K562 (cell line): ENCODE measurements around the gene LMAN1L. TPM values are rescaled to one million over a fixed set of nuclear protein-coding genes. Genes with fewer than 3 reads are reported as not detected.

Source experiments
- BHLHE40 ChIP-seq: IDR thresholded peaks from 2 replicates; pipeline ENCODE4 v1.6.1; 2011; ENCODE audit warnings: low read length, improper control_type of control experiment
- CEBPB ChIP-seq: fragments of 450-650 bp; IDR thresholded peaks from 2 replicates; pipeline ENCODE4 v1.6.1; 2016; ENCODE audit warnings: missing genetic modification characterization, missing compliant biosample characterization
- CREB3L1 ChIP-seq: fragments of 450-650 bp; IDR thresholded peaks from 2 replicates; pipeline ENCODE4 v1.6.1; 2014; ENCODE audit warnings: low read depth, mild to moderate bottlenecking, moderate library complexity, borderline replicate concordance
- CTCF ChIP-seq, 3 experiments: IDR thresholded peaks in 2 of 3; conservative IDR thresholded peaks in 1 of 3; 2 replicates each; pipeline ENCODE4 v1.5.1; 2011 to 2012; ENCODE audit warnings: low read length in 3 of 3, mild to moderate bottlenecking in 3 of 3, control low read depth in 2 of 3, improper control_type of control experiment in 1 of 3, inconsistent platforms in 1 of 3, low read depth in 1 of 3, mixed read lengths in 1 of 3, moderate library complexity in 1 of 3; ENCODE audit not compliant: insufficient read depth in 2 of 3
- E2F3 ChIP-seq: fragments of 250-450 bp; sonication (Bioruptor Pico); IDR thresholded peaks from 2 replicates; pipeline ENCODE4 v1.4.0; 2020; ENCODE audit warnings: mild to moderate bottlenecking
- ELF4 ChIP-seq: fragments of 450-650 bp; formaldehyde crosslinking; IDR thresholded peaks from 2 replicates; pipeline ENCODE4 v1.4.0; 2022; ENCODE audit warnings: missing genetic modification characterization
- GATAD2A ChIP-seq: fragments of 450-650 bp; IDR thresholded peaks from 2 replicates; pipeline ENCODE4 v1.6.1; 2017
- GTF2F1 ChIP-seq: IDR thresholded peaks from 2 replicates; pipeline ENCODE4 v1.6.1; 2011; ENCODE audit warnings: low read depth, low read length, improper control_type of control experiment
- KLF13 ChIP-seq: fragments of 450-650 bp; IDR thresholded peaks from 2 replicates; pipeline ENCODE4 v1.6.1; 2016; ENCODE audit warnings: missing genetic modification characterization, low read depth, mild to moderate bottlenecking, missing compliant biosample characterization, moderate library complexity, borderline replicate concordance
- MED1 ChIP-seq: sonication (generic); formaldehyde crosslinking; IDR thresholded peaks from 2 replicates; pipeline ENCODE4 v1.8.1; 2023; ENCODE audit warnings: missing genetic modification reagents, borderline replicate concordance
- MTF1 ChIP-seq: fragments of 250-450 bp; sonication (Bioruptor Pico); IDR thresholded peaks from 2 replicates; pipeline ENCODE4 v1.9.0; 2021; ENCODE audit warnings: moderate library complexity, mild to moderate bottlenecking, inconsistent platforms, borderline replicate concordance
- POLR2A ChIP-seq: fragments of 450-650 bp; conservative IDR thresholded peaks from 2 replicates; pipeline ENCODE4 v1.6.1; 2016
- PTBP1 ChIP-seq: fragments of 200-400 bp; formaldehyde crosslinking; IDR thresholded peaks from 2 replicates; pipeline ENCODE4 v1.6.1; 2017; ENCODE audit warnings: low read depth, low read length
- RBM39 ChIP-seq: fragments of 200-400 bp; formaldehyde crosslinking; optimal IDR thresholded peaks from 2 replicates; pipeline ENCODE3; 2018; ENCODE audit warnings: low read depth, low read length
- RNF2 ChIP-seq: sonication (generic); IDR thresholded peaks from 2 replicates; pipeline ENCODE4 v1.6.1; 2016
- SETDB1 ChIP-seq: IDR thresholded peaks from one replicate; pipeline ENCODE4 v1.6.1; 2012; ENCODE audit warnings: low read length, control low read depth, inconsistent platforms
- SNAPC5 ChIP-seq: fragments of 250-450 bp; sonication (Bioruptor Pico); IDR thresholded peaks from 2 replicates; pipeline ENCODE4 v1.8.0; 2021; ENCODE audit warnings: moderate library complexity, mild to moderate bottlenecking, inconsistent platforms
- TFAM ChIP-seq: fragments of 250-450 bp; sonication (Bioruptor Pico); conservative IDR thresholded peaks from 2 replicates; pipeline ENCODE4 v1.5.0; 2021; ENCODE audit warnings: mild to moderate bottlenecking, moderate library complexity
- TRIM25 ChIP-seq: fragments of 450-650 bp; IDR thresholded peaks from 2 replicates; pipeline ENCODE4 v1.7.0; 2016; ENCODE audit warnings: borderline replicate concordance
- YY1 ChIP-seq, 3 experiments: IDR thresholded peaks; 2 replicates each; pipeline ENCODE4 v1.6.1; 2011; ENCODE audit warnings: low read length in 2 of 3, mild to moderate bottlenecking in 2 of 3, moderate library complexity in 2 of 3, borderline replicate concordance in 1 of 3, control low read depth in 1 of 3, low read depth in 1 of 3; ENCODE audit not compliant: insufficient read depth in 3 of 3, insufficient replicate concordance in 2 of 3, control insufficient read depth in 1 of 3, insufficient read length in 1 of 3; ENCODE audit errors: extremely low read depth in 1 of 3
- ZNF398 ChIP-seq: fragments of 250-450 bp; sonication (Bioruptor Pico); IDR thresholded peaks from 2 replicates; pipeline ENCODE4 v1.8.0; 2021; ENCODE audit warnings: moderate library complexity, mild to moderate bottlenecking, inconsistent platforms
- polyA plus RNA-seq, 8 experiments: library from polyadenylated mRNA; depleted of rRNA in 4 of 8; stranded (reverse) in 5 of 8; unstranded in 3 of 8; fragments of >200 nt; fragmentation: Nextera tagmentation in 2 of 8; fragmentation: Illumina TruSeq in 1 of 8; extraction: Ambion mirVana in 2 of 8; extraction: Trizol in 1 of 8; gene quantifications; 2 replicates each; pipeline versions ENCODE4 v1.2.1 to v1.2.3, GENCODE V29; 2011 to 2014; ENCODE audit warnings: inconsistent platforms in 1 of 8, missing spikeins in 1 of 8
- total RNA-seq, 7 experiments: library from RNA; depleted of rRNA in 6 of 7; stranded (reverse); fragments of >200 nt in 6 of 7; fragmentation: Illumina TruSeq in 2 of 7; extraction: Trizol in 2 of 7; gene quantifications; 2 replicates each; pipeline versions ENCODE4 v1.2.1 to v1.2.3, GENCODE V29; 2011 to 2021; ENCODE audit warnings: low replicate concordance in 1 of 7

Gene LMAN1L
- total and polyA plus RNA-seq, 9 of the 15 experiments (the other 6 are each of a cell fraction or from before 2014, with no cell fraction given): not detected

GRCh38 chr15:74842581-74843444, 30.2 kb downstream of the LMAN1L start, which contains the start of gene ULK3 (continued):
- TF ChIP-seq ZNF398 (CRISPR knock-in tag): no peak
- TF ChIP-seq RBM39: no peak
- peak; percentile 67 to 85 (median 78) for TF ChIP-seq CTCF (IDR thresholded peaks at IDR 0.05 in 2 of 3, conservative IDR thresholded peaks at IDR 0.05 in 1 of 3; ENCODE audit: insufficient read depth in 2 of 3, low read depth in 1 of 3, low read length in 3 of 3)
- TF ChIP-seq PTBP1: no peak
- TF ChIP-seq MTF1 (CRISPR knock-in tag): no peak
- TF ChIP-seq RNF2: peak; percentile 83
- no peak for TF ChIP-seq TFAM (CRISPR knock-in tag)
- TF ChIP-seq CREB3L1: 0 out of 2 replicates have a peak, but pooled peaks have one; percentile 67
- TF ChIP-seq TRIM25: no peak
- TF ChIP-seq E2F3 (CRISPR knock-in tag): no peak
- 0 out of 2 replicates have a peak, but pooled peaks have one; percentile 35 for TF ChIP-seq GTF2F1
- no peak for TF ChIP-seq MED1 (CRISPR knock-in tag)
- no peak for TF ChIP-seq SNAPC5 (CRISPR knock-in tag)
- no peak for TF ChIP-seq ELF4
- TF ChIP-seq CEBPB (tag): no peak
- TF ChIP-seq GATAD2A: 0 out of 2 replicates have a peak, but pooled peaks have one; percentile 68
- peak in 2 of 3 experiments; percentile 31 to 60 for TF ChIP-seq YY1 (IDR thresholded peaks at IDR 0.05; ENCODE audit: borderline replicate concordance in 1 of 3, control insufficient read depth in 1 of 3, extremely low read depth in 1 of 3, insufficient read depth in 3 of 3, insufficient read length in 1 of 3, insufficient replicate concordance in 2 of 3, low read depth in 1 of 3, low read length in 2 of 3)
- no peak for TF ChIP-seq KLF13 (tag)
- no peak for TF ChIP-seq SETDB1
- peak; percentile 81 for TF ChIP-seq POLR2A
- peak; percentile 77 for TF ChIP-seq BHLHE40
